Measurements from ENCODE around the gene FBP2. TPM values are rescaled to one million over a fixed set of nuclear protein-coding genes. Genes with fewer than 3 reads are reported as not detected.

FBP2 gene
- total and polyA plus RNA-seq, 2 donors (not counting 1 experiment from before 2014, with no cell fraction given), result not detected

- ChIA-PET POLR2A (no interaction called here), CTCF (interaction anchor here (0.6 kb wide), 1 partner anchor 59 kb away, joined by 4 read pairs; no protein-coding TSS in a partner anchor)
- no peaks in the 10 kb centered on the region for H3K9me3 Mint-ChIP-seq (ENCODE audit: insufficient read depth)
- DNase-seq, result no peak
- WGBS (ENCODE audit: insufficient coverage), result 85% methylated on average over 6 of the region's 6 CpGs
- no peak overlapping the region for H3K9ac ChIP-seq (ENCODE audit: low read length)
- H3K27ac Mint-ChIP-seq, result no peak overlapping the region
- no peaks in the 10 kb centered on the region for H3K9me3 ChIP-seq (ENCODE audit: control extremely low read depth in 1 of 3, control insufficient read depth in 2 of 3, insufficient read depth in 1 of 3, low read length in 2 of 3)
- H3K79me2 ChIP-seq (ENCODE audit: control insufficient read depth, insufficient read depth, low read length), result no peaks in the 10 kb centered on the region
- no peak overlapping the region for H3K4me3 ChIP-seq (ENCODE audit: control extremely low read depth in 1 of 5, extremely low read depth in 1 of 5, insufficient read depth in 1 of 5, low read depth in 2 of 5, low read length in 4 of 5)
- no peak for TF ChIP-seq EZH2 (IDR thresholded peaks at IDR 0.05; ENCODE audit: borderline replicate concordance, insufficient read depth, low read depth, low read length, poor library complexity, severe bottlenecking)
- TF ChIP-seq, protein P1, sequence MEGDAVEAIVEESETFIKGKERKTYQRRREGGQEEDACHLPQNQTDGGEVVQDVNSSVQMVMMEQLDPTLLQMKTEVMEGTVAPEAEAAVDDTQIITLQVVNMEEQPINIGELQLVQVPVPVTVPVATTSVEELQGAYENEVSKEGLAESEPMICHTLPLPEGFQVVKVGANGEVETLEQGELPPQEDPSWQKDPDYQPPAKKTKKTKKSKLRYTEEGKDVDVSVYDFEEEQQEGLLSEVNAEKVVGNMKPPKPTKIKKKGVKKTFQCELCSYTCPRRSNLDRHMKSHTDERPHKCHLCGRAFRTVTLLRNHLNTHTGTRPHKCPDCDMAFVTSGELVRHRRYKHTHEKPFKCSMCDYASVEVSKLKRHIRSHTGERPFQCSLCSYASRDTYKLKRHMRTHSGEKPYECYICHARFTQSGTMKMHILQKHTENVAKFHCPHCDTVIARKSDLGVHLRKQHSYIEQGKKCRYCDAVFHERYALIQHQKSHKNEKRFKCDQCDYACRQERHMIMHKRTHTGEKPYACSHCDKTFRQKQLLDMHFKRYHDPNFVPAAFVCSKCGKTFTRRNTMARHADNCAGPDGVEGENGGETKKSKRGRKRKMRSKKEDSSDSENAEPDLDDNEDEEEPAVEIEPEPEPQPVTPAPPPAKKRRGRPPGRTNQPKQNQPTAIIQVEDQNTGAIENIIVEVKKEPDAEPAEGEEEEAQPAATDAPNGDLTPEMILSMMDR (IDR thresholded peaks at IDR 0.05), result no peak
- peaks cover 52% of the 10 kb centered on the region for H3K27me3 Mint-ChIP-seq
- intact Hi-C loops (cut with micrococcal nuclease), result no loop called here
- H4K20me1 ChIP-seq (ENCODE audit: control insufficient read depth, insufficient read depth, low read length, poor library complexity, severe bottlenecking), result no peaks in the 10 kb centered on the region
- H3K4me3 Mint-ChIP-seq, result no peak overlapping the region
- H3K4me1 Mint-ChIP-seq, result no peaks in the 10 kb centered on the region
- no peak for ATAC-seq (ENCODE audit: low read depth)
- no peak overlapping the region for H2AFZ ChIP-seq (ENCODE audit: insufficient read depth, low read depth, low read length, poor library complexity, severe bottlenecking)
- no peaks in the 10 kb centered on the region for H3K4me1 ChIP-seq (ENCODE audit: control insufficient read depth in 2 of 2, insufficient read depth in 2 of 2, low read length in 2 of 2)
- H3K36me3 ChIP-seq (replicated peaks in 1 of 2; ENCODE audit: control extremely low read depth in 1 of 2, control insufficient read depth in 1 of 2, extremely low read depth in 1 of 2, insufficient read depth in 2 of 2, low read length in 1 of 2), result no peaks in the 10 kb centered on the region
- no peak overlapping the region for H3K4me2 ChIP-seq (replicated peaks; ENCODE audit: low read depth, low read length, poor library complexity, severe bottlenecking)
- H3K27ac ChIP-seq (ENCODE audit: low read length in 2 of 2), result no peak overlapping the region
- H3K27me3 ChIP-seq (replicated peaks in 1 of 4; ENCODE audit: control extremely low read depth in 1 of 4, control insufficient read depth in 3 of 4, insufficient read depth in 4 of 4, low read length in 3 of 4), result peaks cover 0 to 18% (median 2%) of the 10 kb centered on the region in 4 experiments
These were observed 16.6 kb upstream of the FBP2 start for GRCh38 chr9:94610181-94610606.

GRCh38 chr9:94607423-94607691 lies 13.7 kb upstream of the FBP2 start:
- no peak for ATAC-seq (ENCODE audit: low read depth)
- peaks cover 52% of the 10 kb centered on the region for H3K27me3 Mint-ChIP-seq
- H3K4me3 ChIP-seq (ENCODE audit: control extremely low read depth in 1 of 5, extremely low read depth in 1 of 5, insufficient read depth in 1 of 5, low read depth in 2 of 5, low read length in 4 of 5), result no peak overlapping the region

More at GRCh38 chr9:94607423-94607691, 13.7 kb upstream of the FBP2 start:
- ChIA-PET POLR2A (no interaction called here), CTCF (no interaction called here)
- Histone ChIP-seq H3K9me3 (ENCODE audit: control extremely low read depth in 1 of 3, control insufficient read depth in 2 of 3, insufficient read depth in 1 of 3, low read length in 2 of 3) (no peaks in the 10 kb centered on the region), H3K4me2 (replicated peaks; ENCODE audit: low read depth, low read length, poor library complexity, severe bottlenecking) (no peak overlapping the region), H3K9ac (ENCODE audit: low read length) (no peak overlapping the region), H3K4me1 (ENCODE audit: control insufficient read depth in 2 of 2, insufficient read depth in 2 of 2, low read length in 2 of 2) (peaks cover 0 to 4% of the 10 kb centered on the region in 2 donors), H3K79me2 (ENCODE audit: control insufficient read depth, insufficient read depth, low read length) (no peaks in the 10 kb centered on the region), H2AFZ (ENCODE audit: insufficient read depth, low read depth, low read length, poor library complexity, severe bottlenecking) (no peak overlapping the region), H3K27me3 (replicated peaks in 1 of 4; ENCODE audit: control extremely low read depth in 1 of 4, control insufficient read depth in 3 of 4, insufficient read depth in 4 of 4, low read length in 3 of 4) (peaks cover 0 to 10% (median 2%) of the 10 kb centered on the region in 4 experiments), H4K20me1 (ENCODE audit: control insufficient read depth, insufficient read depth, low read length, poor library complexity, severe bottlenecking) (no peaks in the 10 kb centered on the region), H3K27ac (ENCODE audit: low read length in 2 of 2) (no peak overlapping the region), H3K36me3 (replicated peaks in 1 of 2; ENCODE audit: control extremely low read depth in 1 of 2, control insufficient read depth in 1 of 2, extremely low read depth in 1 of 2, insufficient read depth in 2 of 2, low read length in 1 of 2) (no peaks in the 10 kb centered on the region)
- no peak for DNase-seq
- H3K4me3 Mint-ChIP-seq, result no peak overlapping the region
- TF ChIP-seq, protein P1 (IDR thresholded peaks at IDR 0.05), result no peak
- TF ChIP-seq EZH2 (IDR thresholded peaks at IDR 0.05; ENCODE audit: borderline replicate concordance, insufficient read depth, low read depth, low read length, poor library complexity, severe bottlenecking), result no peak
- H3K27ac Mint-ChIP-seq, result no peak overlapping the region
- intact Hi-C loops (cut with micrococcal nuclease), result no loop called here
- H3K9me3 Mint-ChIP-seq (ENCODE audit: insufficient read depth), result no peaks in the 10 kb centered on the region
- H3K4me1 Mint-ChIP-seq, result peaks cover 5% of the 10 kb centered on the region
- WGBS (ENCODE audit: insufficient coverage), result 98% methylated on average over 8 of the region's 8 CpGs

Data from B cell (primary cell).